PC-9 (cell line): ENCODE data around the gene PPIB.

Source experiments
- CTCF ChIP-seq: fragments of 200-600 bp; sonication (generic); conservative IDR thresholded peaks from 2 replicates; pipeline ENCODE4 v1.6.1; 2017; ENCODE audit warnings: mixed run types, antibody characterized with exemption, mild to moderate bottlenecking, moderate library complexity
- EZH2 ChIP-seq: fragments of 200-600 bp; sonication (generic); IDR thresholded peaks from 2 replicates; pipeline ENCODE4 v1.8.0; 2017; ENCODE audit warnings: antibody characterized with exemption, low read depth

GRCh38 chr15:64136347-64136746 is 26.5 kb downstream of the PPIB start:
- TF ChIP-seq EZH2, result no peak
- TF ChIP-seq CTCF, result no peak
